ENCODE data around the gene SLAMF1. TPM values are rescaled to one million over a fixed set of nuclear protein-coding genes. Genes with fewer than 3 reads are reported as not detected.

Gene SLAMF1
- total and polyA plus RNA-seq, 11 donors: 0.14 to 4.3 (median 0.60) TPM; not detected in 5

DNA sequence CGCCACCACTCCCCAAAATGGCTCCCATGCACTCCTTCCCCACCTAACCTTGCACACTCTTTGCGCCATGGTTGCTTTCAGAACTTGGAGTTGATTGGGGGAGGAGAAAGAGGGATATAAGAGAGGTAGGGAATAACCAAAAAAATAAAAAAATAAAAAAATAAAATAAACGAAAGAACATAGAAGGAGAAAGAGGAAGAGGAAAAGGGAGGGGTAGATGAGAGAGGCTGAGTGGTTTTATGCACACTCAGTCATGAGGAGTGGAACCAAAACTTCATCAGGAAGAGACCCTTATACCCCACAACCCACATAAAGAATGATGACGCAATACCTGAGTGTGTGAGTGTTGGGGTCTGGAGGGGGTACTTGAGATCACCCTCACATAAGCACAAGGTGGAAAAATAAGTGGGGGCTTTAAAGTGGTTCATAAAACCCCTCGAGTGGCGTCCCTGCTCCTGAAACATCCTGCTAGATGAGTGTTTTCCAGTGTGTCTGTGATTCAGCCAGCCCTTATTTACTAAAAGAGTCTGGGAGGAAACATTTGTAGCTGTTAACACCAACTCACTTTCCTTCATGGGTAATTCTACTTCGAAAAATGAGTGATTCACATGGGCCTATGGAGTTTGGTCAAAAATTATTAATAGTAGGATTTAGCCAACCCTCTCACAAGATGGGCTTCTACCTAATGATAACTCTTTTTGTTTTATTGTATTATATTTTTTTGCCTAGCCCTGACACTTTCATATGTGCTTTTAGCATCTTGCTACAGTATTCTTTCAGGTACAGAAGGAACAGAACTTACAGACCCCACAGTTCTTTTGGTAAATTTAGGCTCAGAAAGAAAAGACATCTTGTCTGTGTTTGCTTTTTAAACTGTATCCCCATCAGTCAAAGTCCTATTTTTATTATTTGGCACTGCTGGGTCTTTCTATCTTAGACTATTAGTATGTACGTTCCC is 5.2 kb downstream of the SLAMF1 start:
- no peaks in the 10 kb centered on the region for H3K27me3 ChIP-seq
- H3K9me3 ChIP-seq: no peaks in the 10 kb centered on the region
- no peak for DNase-seq
- WGBS, 4 donors: 76 to 79% (median 78%) methylated on average over 8 of the region's 8 CpGs
- peak overlapping the region in 1 of 12 donors; percentile 73 for H3K27ac ChIP-seq
- no peak for ATAC-seq
- H3K36me3 ChIP-seq: no peaks in the 10 kb centered on the region
- peak overlapping the region in 1 of 12 donors; percentile 20 for H3K4me3 ChIP-seq
- TF ChIP-seq POLR2A (IDR thresholded peaks at IDR 0.05): no peak
- TF ChIP-seq, protein P1, sequence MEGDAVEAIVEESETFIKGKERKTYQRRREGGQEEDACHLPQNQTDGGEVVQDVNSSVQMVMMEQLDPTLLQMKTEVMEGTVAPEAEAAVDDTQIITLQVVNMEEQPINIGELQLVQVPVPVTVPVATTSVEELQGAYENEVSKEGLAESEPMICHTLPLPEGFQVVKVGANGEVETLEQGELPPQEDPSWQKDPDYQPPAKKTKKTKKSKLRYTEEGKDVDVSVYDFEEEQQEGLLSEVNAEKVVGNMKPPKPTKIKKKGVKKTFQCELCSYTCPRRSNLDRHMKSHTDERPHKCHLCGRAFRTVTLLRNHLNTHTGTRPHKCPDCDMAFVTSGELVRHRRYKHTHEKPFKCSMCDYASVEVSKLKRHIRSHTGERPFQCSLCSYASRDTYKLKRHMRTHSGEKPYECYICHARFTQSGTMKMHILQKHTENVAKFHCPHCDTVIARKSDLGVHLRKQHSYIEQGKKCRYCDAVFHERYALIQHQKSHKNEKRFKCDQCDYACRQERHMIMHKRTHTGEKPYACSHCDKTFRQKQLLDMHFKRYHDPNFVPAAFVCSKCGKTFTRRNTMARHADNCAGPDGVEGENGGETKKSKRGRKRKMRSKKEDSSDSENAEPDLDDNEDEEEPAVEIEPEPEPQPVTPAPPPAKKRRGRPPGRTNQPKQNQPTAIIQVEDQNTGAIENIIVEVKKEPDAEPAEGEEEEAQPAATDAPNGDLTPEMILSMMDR (IDR thresholded peaks at IDR 0.05): no peak
- H3K4me1 ChIP-seq: peaks cover 0 to 64% (median 0%) of the 10 kb centered on the region in 12 donors
- intact Hi-C loops (cut with DNase I): no loop called here

DNA sequence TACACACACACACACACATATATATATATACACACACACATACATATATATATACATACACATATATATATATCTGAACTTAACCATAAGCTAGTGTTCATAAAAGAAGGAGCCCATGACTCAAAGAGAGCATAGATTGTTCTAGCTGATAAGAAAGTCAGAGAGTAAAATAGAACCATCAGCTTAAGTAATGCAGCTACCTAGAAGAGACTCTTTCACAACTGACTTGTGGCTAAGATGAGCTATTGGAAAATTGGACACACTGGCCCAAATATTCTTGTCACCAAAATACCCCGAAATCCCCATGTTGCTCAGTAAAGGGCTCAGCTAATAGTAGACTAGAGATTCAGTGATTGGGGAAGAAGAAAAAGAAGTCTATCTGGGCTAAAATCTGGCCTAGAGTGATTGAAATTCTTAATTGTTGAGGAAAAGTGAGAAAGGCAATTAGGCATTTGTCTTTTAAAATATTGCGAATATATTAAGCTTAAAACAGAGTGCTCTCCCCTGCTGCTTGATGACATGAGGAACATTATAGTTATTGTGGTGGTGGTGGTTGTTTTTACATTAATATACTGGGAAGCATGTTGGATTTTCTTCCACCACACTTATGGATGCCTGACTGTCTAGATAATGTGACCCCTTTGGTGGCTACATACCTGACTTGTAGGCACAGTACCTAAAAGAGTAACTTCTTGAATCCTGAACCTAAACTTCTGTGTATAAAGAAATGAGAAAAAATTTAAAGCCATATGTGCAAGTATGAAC is 6.3 kb downstream of the SLAMF1 start:
- 91 to 99% (median 96%) methylated on average over 2 of the region's 2 CpGs for WGBS, 4 donors
- Histone ChIP-seq H3K27me3 (no peaks in the 10 kb centered on the region), H3K36me3 (no peaks in the 10 kb centered on the region), H3K27ac (peak overlapping the region in 1 of 12 donors; percentile 73), H3K4me3 (peak overlapping the region in 1 of 12 donors; percentile 12), H3K9me3 (no peaks in the 10 kb centered on the region), H3K4me1 (peaks cover 0 to 65% (median 0%) of the 10 kb centered on the region in 12 donors)
- ATAC-seq (no peak), DNase-seq (no peak)
- intact Hi-C loops (cut with DNase I): no loop called here
- no peak for TF ChIP-seq POLR2A (IDR thresholded peaks at IDR 0.05)
- TF ChIP-seq, protein P1 (IDR thresholded peaks at IDR 0.05): no peak

DNA sequence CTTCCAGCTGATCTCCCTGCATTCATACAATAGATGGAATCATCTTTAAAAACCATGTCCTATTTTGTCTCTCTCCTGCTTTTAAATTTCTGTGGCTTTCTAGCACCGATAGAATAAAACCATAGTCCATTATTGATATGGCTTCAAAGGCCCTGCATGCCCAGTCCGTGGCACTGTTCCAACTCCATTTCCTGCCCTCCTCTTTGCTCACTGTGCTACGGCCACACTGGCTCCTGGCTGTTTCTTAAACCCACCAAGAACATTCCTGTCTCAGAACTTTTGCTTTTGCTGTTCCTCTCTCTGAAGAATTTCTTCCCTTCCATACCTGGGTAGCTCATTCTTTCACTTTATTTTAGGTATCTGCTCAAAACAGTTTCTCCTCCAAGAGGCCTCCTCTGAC is 7.2 kb downstream of the SLAMF1 start:
- ATAC-seq (no peak), DNase-seq (no peak)
- Histone ChIP-seq H3K4me3 (no peak overlapping the region), H3K9me3 (no peaks in the 10 kb centered on the region), H3K4me1 (peaks cover 0 to 65% (median 0%) of the 10 kb centered on the region in 12 donors), H3K27ac (peak overlapping the region in 1 of 12 donors; percentile 73), H3K36me3 (no peaks in the 10 kb centered on the region), H3K27me3 (no peaks in the 10 kb centered on the region)
- intact Hi-C loops (cut with DNase I): no loop called here
- 37 to 50% (median 44%) methylated on average over 3 of the region's 3 CpGs for WGBS, 4 donors
- no peak for TF ChIP-seq POLR2A (IDR thresholded peaks at IDR 0.05)
- TF ChIP-seq, protein P1 (IDR thresholded peaks at IDR 0.05): no peak

DNA sequence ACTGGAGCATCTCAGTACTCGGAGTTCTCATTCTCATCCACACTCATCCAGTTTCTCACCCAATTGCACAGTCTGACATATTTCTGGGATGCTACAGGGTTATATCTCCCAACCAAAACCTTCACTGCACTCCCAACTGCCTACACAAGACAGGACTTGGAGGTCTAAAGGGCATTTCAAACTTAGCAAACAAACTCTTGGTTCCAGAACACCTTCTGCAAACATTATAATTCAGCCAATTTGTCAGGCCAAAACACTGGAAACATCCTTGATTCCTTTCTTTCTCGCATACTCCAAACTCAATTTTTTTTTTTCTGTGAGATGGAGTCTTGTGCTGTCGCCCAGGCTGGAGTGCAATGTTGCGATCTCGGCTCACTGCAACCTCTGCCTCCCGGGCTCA is 7.9 kb downstream of the SLAMF1 start:
- TF ChIP-seq, protein P1 (IDR thresholded peaks at IDR 0.05): no peak
- TF ChIP-seq POLR2A (IDR thresholded peaks at IDR 0.05): no peak
- H3K27me3 ChIP-seq: no peaks in the 10 kb centered on the region
- peaks cover 0 to 67% (median 0%) of the 10 kb centered on the region in 12 donors for H3K4me1 ChIP-seq
- no peaks in the 10 kb centered on the region for H3K9me3 ChIP-seq
- DNase-seq (no peak), ATAC-seq (no peak)
- intact Hi-C loops (cut with DNase I): no loop called here
- WGBS, 4 donors: 92 to 95% (median 94%) methylated on average over 6 of the region's 6 CpGs
- no peaks in the 10 kb centered on the region for H3K36me3 ChIP-seq
- no peak overlapping the region for H3K4me3 ChIP-seq
- peak overlapping the region in 1 of 12 donors; percentile 73 for H3K27ac ChIP-seq
